Dedifferentiated amniotic fluid mesenchymal stem cell (primary cell): Measurements from ENCODE around the gene PLVAP.
A peak's percentile ranks its signal among the peaks of the same experiment; 100 is the strongest.

Experiments
- DNase-seq: peaks from one replicate; pipeline ENCODE4 v3.0.0-alpha.2; 2016; ENCODE audit errors: extremely low spot score

Gene PLVAP

DNA sequence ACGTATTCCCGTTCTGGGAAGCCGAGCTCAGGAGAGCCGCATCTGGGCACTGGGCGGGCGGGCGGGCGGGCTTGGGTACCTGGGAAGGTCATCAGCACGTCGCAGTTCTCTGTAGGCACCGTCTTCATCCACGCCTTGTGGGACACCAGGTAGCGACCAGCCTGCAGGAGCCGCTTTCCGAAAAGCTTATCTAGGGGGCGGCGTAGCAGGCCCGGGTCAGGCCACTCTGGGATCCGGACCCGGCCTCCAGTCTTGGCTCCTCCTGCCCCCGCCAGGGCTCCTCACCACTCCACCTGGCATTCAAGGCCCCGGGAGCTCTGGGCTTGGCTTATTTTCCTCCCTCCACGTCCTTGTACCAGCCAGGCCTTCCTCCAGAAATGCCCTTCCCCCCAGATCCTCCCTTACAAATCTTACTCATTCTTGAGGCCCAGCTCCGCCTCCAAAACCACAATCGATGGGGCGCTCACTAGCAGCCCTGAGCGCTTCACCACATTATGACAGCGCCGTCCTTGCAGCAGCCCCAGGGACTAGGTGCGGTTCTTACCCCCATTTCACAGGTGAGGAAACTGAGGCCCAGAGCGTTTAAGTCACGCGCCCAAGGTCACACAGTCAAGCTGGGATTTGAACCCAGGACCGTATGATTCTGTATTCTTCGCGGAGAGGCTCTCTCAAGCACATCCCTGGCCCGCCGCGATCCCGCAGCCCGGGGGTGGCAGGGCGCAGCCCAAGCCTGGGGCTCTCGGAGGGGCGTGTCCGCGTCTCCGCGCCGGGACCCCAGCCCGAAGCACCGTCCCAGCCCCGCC, 43.3 kb downstream of the PLVAP start:
- DNase-seq, result peak; percentile 43

DNA sequence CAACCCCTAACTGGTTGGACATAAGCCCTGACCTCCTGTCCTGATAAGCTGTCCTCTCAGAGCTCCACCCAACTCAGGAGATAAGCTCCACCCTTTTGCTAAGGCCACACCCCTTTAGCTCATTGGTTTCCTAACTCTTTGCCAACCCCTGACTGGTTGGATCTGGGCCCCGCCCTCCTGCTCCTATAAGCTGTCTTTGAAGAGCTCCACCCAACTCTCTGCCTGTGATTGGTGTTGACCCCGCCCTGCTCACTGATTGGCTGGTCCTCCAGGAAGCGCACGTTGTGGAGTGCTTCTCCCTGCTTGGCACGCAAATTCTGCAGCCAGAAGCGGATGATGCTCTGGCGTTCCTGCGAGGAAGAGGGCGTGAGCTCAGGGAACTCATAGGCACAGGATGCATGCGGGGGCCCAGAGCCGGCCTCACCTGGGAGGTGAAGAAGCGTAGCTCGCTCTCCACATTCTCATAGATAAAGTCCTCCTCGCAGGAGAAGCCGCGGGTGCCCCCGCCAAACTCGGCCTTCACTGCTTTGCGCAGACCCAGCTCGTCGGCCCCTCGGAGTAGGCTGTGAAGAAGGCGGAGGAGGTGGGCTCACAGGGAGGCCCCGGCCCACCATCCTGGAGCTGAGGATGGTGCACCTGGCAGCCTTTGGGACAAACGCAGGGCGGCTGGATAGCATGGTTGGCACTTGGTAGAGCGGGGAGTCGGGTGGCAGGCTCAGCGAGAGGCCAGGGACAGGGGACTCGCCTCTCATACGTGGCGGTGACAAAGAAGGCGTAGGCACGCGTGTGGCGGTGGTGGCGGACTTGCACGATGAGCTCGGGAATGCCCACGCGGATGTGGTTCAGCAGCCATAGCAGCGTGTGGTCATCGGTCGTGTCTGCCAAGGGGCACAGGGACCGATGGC, 44.2 kb downstream of the PLVAP start:
- no peak for DNase-seq

DNA sequence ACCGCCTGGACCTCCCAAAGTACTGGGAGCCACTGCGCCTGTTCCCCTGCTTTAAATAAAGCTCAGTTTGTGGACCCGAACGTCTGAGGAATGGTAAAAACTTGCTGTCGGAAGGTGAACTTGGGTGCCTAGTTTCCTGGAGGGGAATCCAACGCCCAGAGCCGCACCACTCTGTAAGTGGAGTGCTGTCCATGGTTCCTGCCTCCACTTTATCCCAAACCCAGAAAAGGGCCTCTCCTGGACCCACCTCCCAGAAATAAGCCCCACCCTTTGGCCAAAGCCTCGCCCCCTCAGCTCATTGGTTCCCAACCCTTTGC, 44.8 kb downstream of the PLVAP start:
- DNase-seq, result no peak

DNA sequence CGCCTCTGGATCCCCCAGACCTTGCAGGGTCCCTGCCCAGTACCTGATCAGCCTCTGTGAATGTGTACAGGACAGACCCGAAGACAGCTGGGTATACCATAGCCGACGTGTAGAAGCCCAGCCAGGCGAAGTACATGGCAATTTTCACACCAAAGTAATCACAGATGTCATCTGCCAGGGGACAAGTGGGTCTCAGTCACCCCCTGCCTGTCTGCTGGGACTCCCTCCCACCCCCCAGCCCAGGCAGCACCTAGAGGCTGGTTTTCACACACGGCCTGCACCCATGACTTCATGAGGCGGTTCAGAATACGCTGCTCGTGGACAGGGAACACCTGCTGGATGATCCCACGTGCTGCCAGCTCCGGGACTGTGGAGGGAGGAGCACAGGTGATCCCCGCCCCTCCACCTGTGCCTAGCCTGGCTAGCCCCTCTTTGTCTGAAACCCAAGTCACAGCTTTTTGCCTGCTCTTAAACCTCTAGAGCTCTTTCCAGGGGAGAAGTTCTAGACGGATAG, 46.0 kb downstream of the PLVAP start:
- DNase-seq, result no peak

DNA sequence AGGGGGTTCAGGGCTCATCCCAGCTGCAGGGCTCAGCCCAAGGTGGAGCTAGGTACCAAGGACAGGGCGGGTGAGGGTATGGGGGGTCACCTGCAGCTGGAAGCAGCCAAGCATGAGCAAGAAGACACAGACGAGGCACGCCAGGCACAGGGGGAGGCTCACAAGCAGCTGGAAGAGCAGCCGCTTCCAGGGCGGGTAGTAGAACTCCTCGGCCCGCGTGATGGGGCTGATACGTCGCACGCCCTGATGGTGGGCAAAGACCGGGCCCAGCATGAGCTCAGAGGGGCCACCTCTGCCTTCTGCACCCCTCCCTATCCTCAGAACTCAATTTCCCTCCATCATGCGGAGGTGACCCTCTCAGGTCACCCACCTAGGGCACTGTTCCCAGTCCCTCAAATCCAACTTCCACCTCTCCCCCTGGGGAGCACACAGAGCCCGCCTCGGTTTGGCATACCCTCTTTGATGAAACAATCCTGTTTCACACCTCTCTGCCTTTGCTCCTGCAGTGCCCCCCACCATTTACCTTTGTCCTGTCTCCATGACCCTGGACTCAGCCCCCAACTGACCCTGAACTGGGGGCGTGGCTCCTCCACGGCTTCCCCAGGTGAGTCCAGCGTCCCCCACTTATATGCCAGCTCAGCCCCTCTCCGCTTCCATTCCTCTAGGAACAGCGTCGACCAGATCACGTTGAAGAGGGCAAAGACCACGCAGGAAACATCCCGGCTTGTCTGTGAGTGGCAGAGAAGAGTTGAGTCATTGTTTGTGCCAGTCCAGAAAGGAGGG, 46.7 kb downstream of the PLVAP start:
- DNase-seq, result no peak

DNA sequence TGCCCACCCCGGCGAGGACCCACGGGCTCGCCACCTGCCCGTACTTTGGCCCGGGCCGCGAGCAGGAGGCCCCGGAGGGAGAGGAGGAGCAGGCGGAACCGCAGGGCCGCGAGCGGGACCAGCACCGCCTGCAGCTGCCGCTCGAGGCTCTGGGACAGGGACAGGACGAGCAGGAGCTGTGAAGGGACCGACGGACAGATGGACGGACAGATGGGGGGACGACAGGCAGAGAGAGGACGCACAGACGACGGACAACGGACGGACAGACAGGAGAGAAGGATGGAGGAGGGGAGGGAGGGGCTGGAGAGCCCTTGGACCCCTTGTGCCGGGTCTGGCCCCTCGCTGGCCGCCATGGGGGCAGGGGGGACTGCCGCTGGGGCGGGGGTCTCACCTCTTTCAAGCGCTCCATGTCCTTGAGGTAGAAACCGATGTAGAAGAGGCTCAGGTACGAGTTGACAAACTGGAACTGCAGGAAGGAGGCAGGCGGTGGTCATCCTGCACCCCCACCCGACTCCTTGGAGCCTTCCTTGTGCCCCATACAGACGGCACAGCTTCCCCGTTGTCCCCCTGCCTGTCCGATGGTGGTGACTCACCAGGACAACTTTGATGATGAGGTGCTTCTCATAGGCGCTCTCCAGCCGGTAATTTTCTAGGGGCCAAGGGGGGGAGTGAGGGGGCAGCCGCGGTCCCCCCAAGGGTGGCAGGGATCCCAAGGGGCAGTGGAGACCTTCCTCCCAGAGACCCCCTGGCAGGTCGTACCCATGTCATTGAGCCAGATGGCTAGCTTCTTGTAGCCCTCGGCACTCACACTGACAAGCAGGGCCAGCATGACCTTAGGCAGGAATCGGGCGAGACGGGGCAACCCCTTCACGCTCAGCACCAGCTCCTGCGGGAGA, 47.5 kb downstream of the PLVAP start:
- DNase-seq, result no peak

DNA sequence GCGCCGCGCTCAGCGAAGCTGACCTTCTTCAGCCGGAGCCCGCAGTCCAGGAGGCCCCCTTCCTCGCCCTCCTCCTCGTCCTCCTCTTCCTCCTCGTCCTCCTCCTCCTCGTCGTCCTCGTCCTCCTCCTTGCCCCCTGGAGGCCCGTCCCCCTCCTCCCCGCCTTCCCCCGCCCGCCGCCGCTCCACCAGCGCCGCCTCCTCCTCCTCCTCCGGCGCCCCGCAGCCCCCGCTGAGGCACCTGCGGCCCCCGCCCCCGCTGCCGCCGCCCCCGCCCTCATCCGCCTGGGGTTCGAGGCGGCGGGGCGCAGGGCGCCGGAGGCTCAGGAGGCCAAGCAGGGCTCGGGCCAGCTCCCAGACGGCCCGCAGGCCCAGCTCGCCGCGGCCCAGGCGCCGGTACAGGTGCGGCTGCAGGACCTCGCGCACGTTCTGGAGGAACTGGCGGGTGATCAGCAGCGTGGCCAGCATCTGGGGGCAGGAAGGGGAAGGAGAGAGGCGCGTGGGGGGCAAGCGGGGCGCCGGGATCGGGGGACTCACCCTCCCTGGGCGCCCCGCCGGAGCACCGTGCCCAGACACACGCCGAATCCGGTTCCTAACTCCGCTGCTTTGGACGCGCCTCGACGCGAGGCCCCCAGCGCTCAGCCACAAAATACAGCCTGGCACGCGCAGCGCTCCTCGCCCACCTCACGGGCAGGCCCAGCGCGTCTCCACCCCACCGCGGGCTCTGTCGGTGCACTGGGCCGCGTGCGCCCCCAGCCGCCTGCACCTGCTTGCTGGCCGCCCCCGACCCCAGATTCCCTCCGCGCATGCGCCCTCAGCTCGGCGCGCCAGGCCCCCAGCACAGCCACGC, 48.4 kb downstream of the PLVAP start:
- DNase-seq, result no peak

DNA sequence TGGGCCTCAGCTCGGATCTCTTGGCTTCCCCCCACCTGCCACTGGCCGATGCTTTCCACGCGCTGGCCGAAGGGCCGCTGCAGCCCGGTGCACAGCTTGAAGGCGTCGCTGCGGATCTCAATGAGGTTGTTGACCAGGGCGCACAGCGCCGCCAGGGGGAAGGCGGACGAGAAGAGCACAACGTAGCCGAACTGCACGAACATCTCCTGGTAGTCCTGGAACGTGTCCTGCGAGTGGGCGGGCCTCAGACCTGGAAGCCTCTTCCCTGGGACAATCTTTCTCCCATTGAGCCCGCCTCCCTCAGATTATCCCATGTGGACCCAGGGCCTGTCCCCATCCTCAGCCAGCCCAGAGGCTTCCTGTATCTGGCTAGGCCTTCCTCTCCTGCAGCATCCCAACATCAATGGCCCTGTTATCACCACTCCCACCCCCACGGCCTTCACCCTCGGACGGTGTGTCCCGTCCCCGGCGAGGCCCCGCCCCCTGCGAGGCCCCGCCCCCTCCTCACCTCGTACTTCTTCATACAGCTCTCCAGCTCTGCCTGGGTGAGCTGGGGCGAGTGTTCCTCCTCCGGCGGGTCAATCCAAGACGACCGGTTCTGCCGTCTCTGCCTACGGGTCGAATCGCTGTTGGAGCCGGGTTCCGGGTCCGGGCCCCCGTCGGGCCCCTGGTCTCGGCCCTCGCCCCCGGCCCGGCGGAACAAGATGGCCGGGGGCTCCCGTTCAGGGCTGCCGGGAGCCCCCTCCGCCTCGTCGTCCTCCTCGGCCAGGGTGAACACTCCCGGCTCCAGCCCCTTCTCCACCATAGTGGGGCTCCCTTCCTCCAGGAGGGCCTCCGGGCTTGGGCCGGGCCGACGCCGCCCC, 49.3 kb downstream of the PLVAP start:
- DNase-seq, result no peak

DNA sequence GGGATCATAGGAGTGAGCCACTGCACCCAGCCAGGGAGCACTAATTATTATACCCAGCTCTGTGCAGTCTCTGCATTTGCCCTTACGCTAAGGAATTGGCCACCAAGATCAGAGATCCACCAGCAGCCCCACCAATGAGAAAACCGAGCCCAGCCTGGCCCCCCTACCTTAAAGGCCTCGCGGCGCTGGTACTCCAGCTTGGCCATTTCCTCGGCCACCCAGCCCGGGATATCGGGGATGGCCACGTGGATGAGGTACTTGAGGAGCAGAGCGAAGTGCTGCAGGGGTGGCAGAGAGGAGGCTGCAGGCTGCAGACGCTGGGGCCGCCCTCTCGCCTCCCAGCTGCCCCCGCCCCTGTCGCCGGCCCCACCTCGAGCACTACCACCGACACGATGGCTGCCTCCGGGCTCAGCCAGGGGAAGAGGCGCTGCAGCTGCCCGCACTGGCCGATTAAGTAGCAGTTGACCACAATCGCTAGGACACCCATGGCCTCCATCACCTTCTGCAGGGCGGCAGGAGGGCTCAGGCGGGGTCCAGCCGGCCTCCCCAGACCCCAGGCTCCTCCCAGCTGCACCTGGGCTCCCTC, 50.0 kb downstream of the PLVAP start:
- no peak for DNase-seq

DNA sequence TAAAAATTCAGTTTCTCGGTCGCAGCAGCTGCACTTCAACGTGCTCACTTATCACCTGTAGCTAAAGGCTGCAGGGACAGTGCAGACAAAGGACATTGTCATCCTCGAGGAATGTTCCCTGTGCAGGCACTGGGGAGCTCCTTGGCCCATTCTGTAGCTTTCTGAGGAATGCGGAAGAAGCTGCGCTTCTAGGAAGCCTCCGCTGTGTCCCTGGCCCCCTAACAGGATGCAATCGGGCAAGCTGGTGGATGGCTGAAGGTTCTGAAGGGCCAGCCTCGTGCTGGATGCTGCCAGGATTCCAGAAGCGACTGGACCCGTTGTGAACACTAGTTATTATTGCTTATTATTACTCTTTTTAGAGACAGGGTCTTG, 50.6 kb downstream of the PLVAP start:
- DNase-seq, result no peak

DNA sequence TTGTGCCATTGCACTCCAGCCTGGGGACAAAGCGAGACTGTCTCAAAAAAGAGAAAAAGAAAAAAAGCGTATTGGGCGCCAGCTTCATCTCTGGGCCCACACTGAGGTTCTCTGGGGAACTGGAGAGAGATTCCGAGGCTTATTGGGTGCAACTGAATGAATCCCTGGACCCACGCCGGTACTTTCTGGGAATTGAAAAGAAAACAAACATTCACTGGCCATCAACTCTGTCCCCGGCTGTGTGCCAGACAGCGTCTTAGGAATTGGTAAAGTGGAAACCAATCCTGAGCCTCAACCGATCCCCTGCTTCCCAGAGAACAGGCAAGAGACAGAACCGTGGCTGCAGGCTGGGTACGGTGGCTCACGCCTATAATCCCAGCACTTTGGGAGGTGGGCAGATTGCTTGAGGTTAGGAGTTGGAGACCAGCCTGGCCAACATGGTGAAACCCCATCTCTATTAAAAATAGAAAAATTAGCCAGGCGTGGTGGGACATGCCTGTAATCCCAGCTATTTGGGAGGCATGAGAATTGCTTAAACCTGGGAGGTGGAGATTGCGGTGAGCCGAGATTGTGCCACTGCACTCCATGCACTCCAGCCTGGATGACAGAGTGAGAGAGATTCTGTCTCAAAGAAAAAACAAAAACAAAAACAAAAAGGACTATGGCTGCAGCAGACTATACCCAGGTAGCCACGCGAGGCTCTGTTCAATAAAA, 51.1 kb downstream of the PLVAP start:
- DNase-seq, result no peak

DNA sequence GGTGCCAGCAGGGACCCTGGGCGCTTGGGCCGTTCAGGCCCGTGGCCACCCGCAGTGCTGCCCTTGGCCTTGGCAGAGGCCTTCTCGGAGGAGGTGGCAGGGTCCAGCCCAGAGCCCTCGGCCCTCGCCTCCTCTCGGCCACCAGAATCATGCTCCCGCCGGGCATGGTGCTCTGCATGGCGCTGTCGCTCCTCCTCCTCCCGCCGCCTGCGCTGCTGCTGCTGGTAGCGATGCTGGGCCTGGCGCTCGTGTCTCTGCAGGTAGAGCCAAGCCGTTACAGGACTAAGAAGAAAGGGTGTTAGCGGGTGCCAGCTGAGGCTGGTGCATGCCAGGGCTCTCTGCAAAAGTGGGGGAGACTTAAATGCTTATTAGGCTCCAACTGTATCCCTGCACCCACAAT, 52.0 kb downstream of the PLVAP start:
- DNase-seq, result no peak

DNA sequence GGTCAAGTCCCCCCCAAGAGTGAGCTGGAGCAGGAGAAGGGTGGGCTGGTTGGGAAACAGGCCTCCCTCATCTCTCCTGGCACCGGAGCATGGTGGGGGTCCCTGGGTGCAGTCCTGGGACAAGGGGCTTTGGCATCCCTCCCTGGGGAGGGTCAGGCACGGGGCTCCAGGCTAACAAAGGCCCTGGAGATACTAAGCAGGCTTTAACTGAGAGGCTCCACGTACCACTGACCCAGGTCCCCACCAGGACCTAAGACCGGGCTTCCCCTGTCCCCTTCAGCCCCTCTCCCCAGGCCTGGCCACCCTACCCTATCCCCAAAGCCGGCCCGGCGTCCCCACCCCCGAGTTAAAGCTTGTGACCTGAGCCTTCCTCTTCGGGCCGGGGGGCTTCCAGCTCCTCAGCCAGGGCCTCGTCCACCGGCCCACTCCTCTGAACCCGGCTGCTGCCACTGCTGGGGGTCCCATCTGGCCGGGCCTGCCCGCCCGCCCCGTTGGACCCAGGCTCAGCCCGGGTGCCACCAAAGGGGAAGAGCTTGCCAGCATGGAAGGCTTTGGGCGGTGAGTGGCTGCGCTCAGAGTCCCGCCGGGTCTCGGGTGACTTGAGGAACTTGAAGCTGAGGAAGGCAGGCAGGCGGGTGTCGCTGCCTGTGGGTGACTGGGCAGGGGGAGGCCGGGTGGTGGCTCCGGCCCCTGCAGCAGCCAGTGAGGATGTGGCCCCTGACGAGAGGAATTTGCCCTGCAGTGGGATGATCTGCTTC, 52.6 kb downstream of the PLVAP start:
- no peak for DNase-seq

DNA sequence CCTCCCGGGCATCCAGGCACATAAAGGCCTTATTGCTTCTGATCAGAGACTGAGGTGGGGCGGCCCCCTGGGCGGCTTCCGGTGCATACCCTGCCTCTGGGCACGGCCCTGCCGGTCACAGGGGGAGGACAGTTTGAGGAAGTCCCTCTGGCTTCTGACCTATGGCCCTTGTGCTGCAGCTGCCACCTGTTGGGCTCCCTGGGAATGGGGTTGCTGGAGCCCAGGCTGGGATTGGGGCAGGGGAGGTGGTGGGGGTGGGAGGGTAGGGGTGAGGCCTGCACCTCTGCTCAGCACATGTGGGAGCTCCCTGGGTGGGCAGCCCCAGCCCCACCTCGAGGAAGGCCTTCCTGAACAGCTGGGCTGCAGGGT, 53.2 kb downstream of the PLVAP start:
- DNase-seq, result no peak

DNA sequence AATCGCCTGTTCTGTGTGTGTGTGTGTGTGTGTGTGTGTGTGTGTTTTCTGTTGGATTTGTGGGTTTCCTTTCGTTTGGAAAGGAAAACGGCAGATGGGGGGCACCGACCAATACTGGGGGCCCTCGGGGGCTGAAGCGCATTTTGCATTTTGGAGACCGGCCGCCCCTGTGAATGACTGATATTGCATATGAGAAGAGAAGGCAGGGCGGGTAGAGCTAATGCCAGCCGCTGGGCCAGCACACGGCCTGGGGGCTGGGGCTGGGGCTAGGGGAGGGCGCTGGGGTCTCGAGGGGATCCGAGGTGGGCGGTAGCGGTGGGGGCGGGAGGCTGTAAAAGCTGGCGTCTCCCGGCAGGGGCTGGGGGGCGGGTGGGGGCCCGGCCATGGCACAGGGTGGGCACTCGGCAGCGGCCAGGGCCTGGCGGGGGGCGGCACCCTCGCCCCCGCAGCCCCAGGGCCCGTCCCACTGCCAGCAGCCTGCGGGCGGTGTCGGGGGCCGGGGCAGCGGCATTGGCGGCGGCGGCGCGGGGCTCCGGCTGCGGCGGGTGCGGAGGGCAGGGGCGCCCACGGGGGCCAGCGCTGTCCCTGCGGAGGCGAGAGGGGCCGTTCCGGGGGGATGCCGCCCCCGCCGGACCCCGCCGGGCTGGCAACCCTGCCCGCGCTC, 53.7 kb downstream of the PLVAP start:
- no peak for DNase-seq

DNA sequence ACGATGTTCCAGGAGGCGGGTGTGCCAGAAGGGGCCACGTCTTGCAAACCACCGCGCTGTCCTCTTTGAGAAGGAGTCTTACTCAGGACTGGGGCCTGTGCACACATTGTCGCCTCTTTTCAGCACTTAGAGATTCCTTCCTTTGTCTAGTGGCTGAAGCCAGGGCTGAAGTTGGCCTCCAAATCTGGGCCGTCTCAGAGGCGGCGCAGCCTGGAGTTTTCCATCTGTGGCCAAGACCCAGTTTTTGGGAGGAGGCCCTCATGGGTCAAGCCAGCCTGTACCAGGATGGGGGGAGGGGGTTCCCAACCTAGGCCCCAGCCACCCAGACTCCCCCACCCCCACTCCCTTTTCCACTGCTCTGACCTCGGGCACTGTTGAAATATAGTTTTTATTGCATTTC, 54.3 kb downstream of the PLVAP start:
- no peak for DNase-seq
